Activated naive CD8-positive, alpha-beta T cell (primary cell): Measurements from ENCODE around the gene COLGALT1.
"Not testable (repeated sequence)": the region's sequence is repeated elsewhere in the genome, so short reads cannot be mapped to it uniquely, and the experiment has no call there.

Source experiments
- H3K27ac Mint-ChIP-seq: one replicate; pipeline ENCODE4 v1.8.0; 2021; ENCODE audit warnings: mixed read lengths
- H3K27me3 Mint-ChIP-seq: one replicate; pipeline ENCODE4 v1.8.0; 2021; ENCODE audit warnings: mixed read lengths
- H3K36me3 Mint-ChIP-seq: one replicate; pipeline ENCODE4 v1.8.0; 2021; ENCODE audit warnings: mixed read lengths
- H3K4me1 Mint-ChIP-seq: one replicate; pipeline ENCODE4 v1.8.0; 2021; ENCODE audit warnings: low read depth, mixed read lengths
- H3K4me3 Mint-ChIP-seq: one replicate; pipeline ENCODE4 v1.8.0; 2021; ENCODE audit warnings: mild to moderate bottlenecking, mixed read lengths
- H3K9me3 Mint-ChIP-seq: one replicate; pipeline ENCODE4 v1.8.0; 2021; ENCODE audit warnings: low read depth, mixed read lengths

The COLGALT1 gene

DNA sequence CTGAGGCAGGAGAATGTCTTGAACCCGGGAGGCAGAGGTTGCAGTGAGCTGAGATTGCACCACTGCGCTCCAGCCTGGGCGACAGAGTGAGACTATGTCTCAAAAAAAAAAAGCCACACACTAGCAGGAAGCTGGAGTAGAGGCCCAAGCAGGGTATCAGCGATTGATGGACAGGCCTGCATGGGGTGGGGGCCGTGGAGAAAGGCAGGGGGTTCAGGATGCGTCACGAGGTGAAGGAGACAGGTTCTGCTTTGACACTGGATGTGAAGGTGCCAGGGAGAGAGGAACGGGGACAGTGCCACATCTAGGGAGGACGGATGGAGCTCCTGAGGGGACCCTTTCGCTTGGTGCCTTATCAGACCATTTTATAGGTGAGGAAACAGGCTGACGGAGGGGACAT is 7.1 kb downstream of the COLGALT1 start:
- Mint-ChIP-seq H3K4me1 (peaks cover 8% of the 10 kb centered on the region), H3K27ac (no peak overlapping the region)

GRCh38 chr19:17564781-17565180 is 9.3 kb downstream of the COLGALT1 start:
- H3K4me1 Mint-ChIP-seq, result peaks cover 8% of the 10 kb centered on the region
- no peak overlapping the region for H3K27ac Mint-ChIP-seq
- peaks cover 4% of the 10 kb centered on the region for H3K36me3 Mint-ChIP-seq
- no peak overlapping the region for H3K4me3 Mint-ChIP-seq
- no peaks in the 10 kb centered on the region for H3K9me3 Mint-ChIP-seq
- H3K27me3 Mint-ChIP-seq, result no peaks in the 10 kb centered on the region

More for the DNA sequence above, 7.1 kb downstream of the COLGALT1 start:
- Mint-ChIP-seq H3K36me3 (peaks cover 4% of the 10 kb centered on the region), H3K4me3 (no peak overlapping the region), H3K27me3 (no peaks in the 10 kb centered on the region), H3K9me3 (no peaks in the 10 kb centered on the region)

DNA sequence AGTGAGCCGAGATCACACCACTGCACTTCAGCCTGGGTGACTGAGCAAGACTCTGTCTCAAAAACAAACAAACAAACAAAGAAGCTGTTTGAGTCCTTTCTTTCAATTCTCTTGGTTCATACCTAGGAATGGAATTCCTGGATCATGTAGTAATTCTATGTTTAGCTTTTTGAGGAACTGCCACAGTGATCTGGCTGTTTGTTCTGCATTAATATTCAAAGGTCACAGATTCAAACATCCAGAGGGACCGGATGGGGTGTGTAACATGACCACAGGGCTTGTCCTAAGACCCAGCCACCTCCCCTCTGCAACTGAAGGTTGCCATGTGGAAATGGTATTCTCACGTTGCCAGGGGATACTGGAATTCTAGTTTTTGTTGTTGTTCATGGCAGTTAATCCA is 10.2 kb downstream of the COLGALT1 start:
- Mint-ChIP-seq H3K4me3 (no peak overlapping the region), H3K27ac (no peak overlapping the region), H3K9me3 (no peaks in the 10 kb centered on the region), H3K36me3 (peaks cover 2% of the 10 kb centered on the region), H3K27me3 (no peaks in the 10 kb centered on the region), H3K4me1 (peaks cover 4% of the 10 kb centered on the region)

DNA sequence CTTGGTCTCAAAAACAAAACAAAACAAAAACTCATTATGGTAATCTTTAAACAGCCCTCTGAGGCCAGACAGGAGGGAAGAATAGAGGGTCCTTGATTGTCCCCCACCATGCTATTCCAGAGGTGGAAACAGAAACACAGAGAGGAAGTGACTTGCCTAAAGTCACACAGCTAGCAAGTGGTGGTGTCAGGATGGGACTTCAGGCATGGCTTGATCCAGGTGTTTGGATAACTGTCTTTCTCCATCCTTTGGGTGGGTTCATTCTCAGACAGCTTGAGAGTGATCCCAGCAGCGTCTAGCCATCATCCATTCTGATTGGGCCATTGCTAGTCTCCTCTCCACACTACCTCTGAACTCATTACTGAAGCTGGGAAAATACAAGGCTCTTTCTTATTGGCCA is 12.5 kb downstream of the COLGALT1 start:
- H3K4me3 Mint-ChIP-seq, result no peak overlapping the region
- H3K27me3 Mint-ChIP-seq, result no peaks in the 10 kb centered on the region
- peaks cover 3% of the 10 kb centered on the region for H3K36me3 Mint-ChIP-seq
- peaks cover 2% of the 10 kb centered on the region for H3K4me1 Mint-ChIP-seq
- no peak overlapping the region for H3K27ac Mint-ChIP-seq
- H3K9me3 Mint-ChIP-seq, result no peaks in the 10 kb centered on the region

DNA sequence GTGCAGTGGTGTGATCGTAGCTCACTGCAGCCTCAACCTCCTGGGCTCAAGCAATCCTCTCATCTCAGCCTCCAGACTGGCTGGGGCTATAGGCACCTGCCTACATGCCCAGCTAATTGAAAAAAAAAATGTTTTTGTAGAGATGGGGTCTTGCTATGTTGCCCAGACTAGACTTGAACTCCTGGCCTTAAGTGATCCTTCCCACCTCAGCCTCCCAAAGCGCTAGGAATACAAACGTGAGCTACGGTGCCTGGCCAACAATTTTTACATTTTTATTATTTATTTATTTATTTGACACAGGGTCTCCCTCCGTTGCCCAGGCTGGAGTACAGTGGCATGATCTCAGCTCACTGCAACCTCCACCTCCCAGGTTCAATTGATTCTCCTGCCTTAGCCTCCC is 14.8 kb downstream of the COLGALT1 start:
- H3K36me3 Mint-ChIP-seq, H3K4me1 Mint-ChIP-seq, H3K9me3 Mint-ChIP-seq, H3K27me3 Mint-ChIP-seq, H3K4me3 Mint-ChIP-seq, H3K27ac Mint-ChIP-seq: not testable (repeated sequence)

DNA sequence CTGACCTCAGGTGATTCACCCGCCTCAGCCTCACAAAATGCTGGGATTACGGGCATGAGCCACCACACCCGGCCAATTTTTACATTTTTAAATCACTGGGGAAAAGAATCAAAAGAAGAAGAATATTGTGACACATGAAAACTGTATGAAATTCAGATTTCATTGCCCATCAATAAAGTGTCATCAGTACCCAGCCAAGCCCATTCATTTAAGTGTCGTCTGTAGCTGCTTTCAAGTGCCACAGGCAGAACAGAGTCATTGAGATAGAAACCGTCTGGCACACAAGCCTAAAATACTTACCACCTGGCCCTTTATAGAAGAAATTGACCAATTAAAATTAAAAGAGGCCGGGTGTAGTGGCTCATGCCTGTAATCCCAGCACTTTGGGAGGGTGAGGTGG is 15.3 kb downstream of the COLGALT1 start:
- H3K4me1 Mint-ChIP-seq, result peaks cover 4% of the 10 kb centered on the region
- no peaks in the 10 kb centered on the region for H3K9me3 Mint-ChIP-seq
- no peak overlapping the region for H3K27ac Mint-ChIP-seq
- H3K27me3 Mint-ChIP-seq, result no peaks in the 10 kb centered on the region
- peaks cover 3% of the 10 kb centered on the region for H3K36me3 Mint-ChIP-seq
- H3K4me3 Mint-ChIP-seq, result no peak overlapping the region

DNA sequence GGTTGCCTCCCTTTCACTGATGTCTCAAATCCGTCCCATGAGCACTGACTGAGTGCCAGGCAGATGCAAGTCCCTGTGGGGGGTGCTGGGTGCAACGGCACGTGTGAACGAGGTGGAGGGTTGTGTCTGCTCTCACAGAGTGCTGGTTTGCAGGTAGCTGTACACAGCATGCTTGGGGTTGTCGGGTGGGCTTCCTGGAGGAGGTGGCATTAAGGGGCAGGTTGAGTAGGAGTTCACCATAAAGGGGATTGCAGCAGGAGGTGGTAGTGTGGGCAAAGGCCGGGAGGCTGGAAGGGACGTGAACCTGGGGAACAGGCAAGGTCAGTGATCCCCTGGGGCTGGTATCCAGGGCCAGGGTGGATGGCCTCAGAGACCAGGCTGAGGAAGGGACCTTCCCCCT is 17.2 kb downstream of the COLGALT1 start:
- no peak overlapping the region for H3K27ac Mint-ChIP-seq
- peaks cover 3% of the 10 kb centered on the region for H3K36me3 Mint-ChIP-seq
- H3K4me3 Mint-ChIP-seq, result no peak overlapping the region
- H3K4me1 Mint-ChIP-seq, result peaks cover 4% of the 10 kb centered on the region
- H3K27me3 Mint-ChIP-seq, result no peaks in the 10 kb centered on the region
- no peaks in the 10 kb centered on the region for H3K9me3 Mint-ChIP-seq

GRCh38 chr19:17575871-17576757 is 20.7 kb downstream of the COLGALT1 start:
- Mint-ChIP-seq H3K27ac (no peak overlapping the region), H3K36me3 (peaks cover 3% of the 10 kb centered on the region), H3K9me3 (no peaks in the 10 kb centered on the region), H3K4me3 (no peak overlapping the region), H3K27me3 (no peaks in the 10 kb centered on the region), H3K4me1 (peaks cover 4% of the 10 kb centered on the region)

- no peaks in the 10 kb centered on the region for H3K9me3 Mint-ChIP-seq
- no peaks in the 10 kb centered on the region for H3K27me3 Mint-ChIP-seq
- H3K4me1 Mint-ChIP-seq, result peaks cover 4% of the 10 kb centered on the region
- H3K4me3 Mint-ChIP-seq, result no peak overlapping the region
- peaks cover 3% of the 10 kb centered on the region for H3K36me3 Mint-ChIP-seq
- no peak overlapping the region for H3K27ac Mint-ChIP-seq
Measured at GRCh38 chr19:17576758-17577456, 21.5 kb downstream of the COLGALT1 start.

DNA sequence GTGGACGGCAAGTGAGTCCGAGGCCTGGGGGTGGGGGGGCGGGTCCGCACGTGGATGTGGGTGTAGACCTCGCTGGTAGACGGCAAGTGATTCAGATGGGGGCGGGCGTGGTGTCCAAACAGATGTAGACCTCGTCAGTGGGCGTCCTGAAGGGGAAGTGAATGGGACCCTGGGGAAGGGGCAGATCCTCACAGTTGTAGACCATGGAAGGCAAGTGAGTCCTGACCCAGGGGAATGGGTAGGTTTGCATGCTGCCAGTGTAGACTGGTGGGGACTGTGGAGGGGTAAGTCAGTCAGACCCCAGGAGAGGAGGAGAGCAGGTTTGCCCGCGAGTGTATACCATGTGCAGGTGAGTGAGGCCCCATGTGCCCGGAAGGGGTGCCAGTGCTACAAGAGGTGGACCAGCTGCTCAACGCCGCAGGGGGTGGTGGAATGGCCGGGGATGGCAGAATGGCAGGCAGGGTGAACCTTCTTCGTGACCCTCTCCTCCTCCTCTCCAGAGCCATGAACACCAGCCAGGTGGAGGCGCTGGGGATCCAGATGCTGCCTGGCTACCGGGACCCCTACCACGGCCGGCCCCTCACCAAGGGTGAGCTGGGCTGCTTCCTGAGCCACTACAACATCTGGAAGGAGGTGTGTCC is 22.1 kb downstream of the COLGALT1 start:
- Mint-ChIP-seq H3K36me3 (peaks cover 3% of the 10 kb centered on the region), H3K9me3 (no peaks in the 10 kb centered on the region)

DNA sequence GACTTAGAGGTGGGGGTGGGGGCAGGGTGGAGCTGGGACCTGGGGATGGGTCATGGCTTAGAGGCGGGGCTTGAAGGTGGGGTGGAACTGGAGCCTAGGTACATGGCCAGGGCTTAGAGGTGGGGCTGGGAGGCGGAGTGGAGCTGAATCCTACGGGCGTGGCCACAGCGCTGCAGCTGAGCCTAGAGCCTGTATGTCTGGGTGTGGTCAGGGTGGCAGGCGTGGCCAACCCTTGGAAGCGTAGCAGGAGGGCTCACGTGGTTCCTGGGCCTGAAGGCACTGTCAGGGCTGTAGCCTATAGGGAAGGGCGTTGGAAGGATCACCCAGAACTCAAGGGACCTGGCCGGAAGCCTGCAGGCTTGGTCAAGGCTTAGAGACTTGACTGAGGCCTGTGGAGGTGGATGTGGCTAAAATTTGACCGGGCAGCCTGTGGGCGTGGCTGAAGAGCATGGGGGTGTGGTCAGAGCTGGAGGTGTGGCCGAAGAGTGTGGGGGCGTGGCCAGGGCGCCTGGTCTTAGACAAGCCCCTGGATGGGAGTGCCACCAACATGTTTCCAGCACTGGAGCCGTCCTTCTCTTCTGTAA is 24.3 kb downstream of the COLGALT1 start:
- no peak overlapping the region for H3K27ac Mint-ChIP-seq
- H3K9me3 Mint-ChIP-seq, result no peaks in the 10 kb centered on the region
- no peak overlapping the region for H3K4me3 Mint-ChIP-seq
- no peaks in the 10 kb centered on the region for H3K36me3 Mint-ChIP-seq
- H3K27me3 Mint-ChIP-seq, result no peaks in the 10 kb centered on the region
- H3K4me1 Mint-ChIP-seq, result no peaks in the 10 kb centered on the region

More for the DNA sequence above, 22.1 kb downstream of the COLGALT1 start:
- H3K4me1 Mint-ChIP-seq, result peaks cover 3% of the 10 kb centered on the region
- H3K27me3 Mint-ChIP-seq, result no peaks in the 10 kb centered on the region
- no peak overlapping the region for H3K27ac Mint-ChIP-seq
- no peak overlapping the region for H3K4me3 Mint-ChIP-seq

- Mint-ChIP-seq H3K27me3 (no peaks in the 10 kb centered on the region), H3K27ac (no peak overlapping the region), H3K9me3 (no peaks in the 10 kb centered on the region), H3K36me3 (no peaks in the 10 kb centered on the region), H3K4me3 (no peak overlapping the region), H3K4me1 (no peaks in the 10 kb centered on the region)
Measured at GRCh38 chr19:17580470-17581144, 25.2 kb downstream of the COLGALT1 start.

DNA sequence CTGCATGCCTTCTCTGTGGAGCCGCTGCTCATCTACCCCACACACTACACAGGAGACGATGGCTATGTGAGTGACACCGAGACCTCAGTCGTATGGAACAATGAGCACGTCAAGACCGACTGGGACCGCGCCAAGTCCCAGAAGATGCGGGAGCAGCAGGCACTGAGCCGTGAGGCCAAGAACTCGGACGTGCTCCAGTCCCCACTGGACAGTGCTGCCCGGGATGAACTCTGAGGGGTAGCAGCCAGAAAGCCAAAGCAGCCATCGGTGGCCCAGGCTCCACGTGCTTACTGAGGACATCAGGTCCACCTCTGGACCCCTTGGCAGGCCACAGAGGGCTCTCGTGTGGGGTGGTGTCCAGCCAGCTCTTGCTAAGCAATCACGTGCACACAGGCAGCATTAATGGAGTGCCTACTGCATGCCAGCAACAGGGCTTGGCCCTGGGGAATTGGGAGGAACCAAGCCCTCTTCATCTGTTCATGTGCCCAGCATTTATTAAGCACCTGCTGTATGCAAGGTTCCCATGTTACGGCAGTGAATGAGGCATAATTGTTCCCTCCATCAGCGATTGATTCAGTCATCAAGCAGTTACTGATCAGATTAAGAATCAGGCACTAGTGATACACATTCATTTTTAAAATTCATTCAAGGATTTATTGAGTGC is 25.9 kb downstream of the COLGALT1 start:
- no peak overlapping the region for H3K4me3 Mint-ChIP-seq
- no peaks in the 10 kb centered on the region for H3K4me1 Mint-ChIP-seq
- no peak overlapping the region for H3K27ac Mint-ChIP-seq
- H3K27me3 Mint-ChIP-seq, result no peaks in the 10 kb centered on the region
- H3K9me3 Mint-ChIP-seq, result no peaks in the 10 kb centered on the region
- H3K36me3 Mint-ChIP-seq, result no peaks in the 10 kb centered on the region

DNA sequence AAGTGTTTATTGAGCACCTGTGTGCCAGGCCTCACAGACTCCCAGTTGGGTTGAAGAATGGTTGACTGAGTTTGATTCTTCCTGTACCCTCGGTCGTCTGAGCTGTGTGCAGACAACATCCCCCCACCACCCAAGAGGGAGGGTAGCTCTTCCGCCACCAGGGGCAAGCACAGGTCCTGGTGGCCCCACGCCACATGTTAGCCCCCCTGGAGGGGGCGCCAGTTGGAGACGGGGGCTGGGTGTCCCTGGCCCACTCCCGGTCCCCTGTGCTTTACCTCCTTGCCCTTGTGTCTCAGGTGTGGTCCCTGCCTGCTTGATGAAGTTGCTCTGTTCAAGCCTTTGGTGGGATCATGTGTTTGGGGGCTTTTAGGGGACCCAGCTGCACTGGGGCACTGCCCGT is 27.2 kb downstream of the COLGALT1 start:
- no peaks in the 10 kb centered on the region for H3K27me3 Mint-ChIP-seq
- no peak overlapping the region for H3K4me3 Mint-ChIP-seq
- H3K27ac Mint-ChIP-seq, result no peak overlapping the region
- H3K4me1 Mint-ChIP-seq, result no peaks in the 10 kb centered on the region
- no peaks in the 10 kb centered on the region for H3K36me3 Mint-ChIP-seq
- H3K9me3 Mint-ChIP-seq, result no peaks in the 10 kb centered on the region
